Bone marrow (tissue), 2 donors: ENCODE data around the gene GIPC1.

ENCODE experiments used
- DNase-seq, 2 donors: peaks; one replicate each; lab custom pipeline; 2025; lab: John Stamatoyannopoulos, UW

GIPC1 gene

DNA sequence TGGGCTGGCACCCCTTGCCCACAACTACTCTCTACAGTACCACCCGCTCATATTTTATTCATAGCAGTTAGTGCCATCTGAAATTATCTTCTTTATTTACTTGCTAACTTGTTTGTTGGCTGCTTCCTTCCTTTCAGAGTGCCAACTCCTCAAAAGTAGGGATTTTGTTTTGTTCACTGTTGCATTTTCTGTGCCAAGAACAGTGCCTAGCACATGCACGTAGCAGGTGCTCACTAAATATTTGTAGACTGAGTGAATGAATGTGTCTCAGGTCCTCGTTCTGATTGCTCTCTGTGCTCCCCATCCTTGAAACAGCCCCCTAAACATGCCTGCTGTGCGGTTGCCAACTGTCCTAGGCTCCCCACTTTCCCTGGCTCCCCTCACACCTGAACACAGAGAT is 1.5 kb downstream of the GIPC1 start:
- DNase-seq, result no peak

DNA sequence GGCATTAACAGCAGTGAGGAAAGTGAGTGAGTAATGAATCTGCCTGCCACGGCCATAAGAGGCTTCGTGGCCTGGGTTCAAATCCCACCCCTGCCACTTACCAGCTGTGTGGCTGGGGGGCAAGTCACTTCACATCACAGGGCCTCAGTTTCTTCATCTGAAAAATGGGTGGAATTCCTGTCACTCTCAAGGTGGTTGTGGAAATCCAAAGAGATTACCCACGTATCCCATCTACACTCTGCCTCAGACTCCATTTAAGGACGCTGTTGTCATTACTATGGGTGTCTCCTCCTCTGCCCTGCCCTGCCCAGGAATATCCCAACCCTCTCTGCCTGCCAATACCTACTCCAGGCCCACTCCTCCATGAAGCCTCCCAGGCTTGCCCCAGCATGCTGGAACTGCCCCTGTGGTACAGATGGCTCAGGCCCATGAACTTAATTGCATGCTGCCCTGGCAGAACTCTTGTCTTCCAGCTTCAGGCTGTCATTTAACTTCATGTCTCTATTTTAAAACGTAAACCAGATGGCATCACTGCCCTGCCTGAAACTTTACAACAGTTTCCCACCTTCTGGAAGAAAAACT is 3.1 kb downstream of the GIPC1 start:
- no peak for DNase-seq

- no peak for DNase-seq
Measured at GRCh38 chr19:14487370-14488125, 8.4 kb downstream of the GIPC1 start.

GRCh38 chr19:14482172-14482941 is 13.6 kb downstream of the GIPC1 start:
- DNase-seq, result no peak

- DNase-seq, result no peak
Measured at GRCh38 chr19:14480700-14481079, 15.2 kb downstream of the GIPC1 start.

DNA sequence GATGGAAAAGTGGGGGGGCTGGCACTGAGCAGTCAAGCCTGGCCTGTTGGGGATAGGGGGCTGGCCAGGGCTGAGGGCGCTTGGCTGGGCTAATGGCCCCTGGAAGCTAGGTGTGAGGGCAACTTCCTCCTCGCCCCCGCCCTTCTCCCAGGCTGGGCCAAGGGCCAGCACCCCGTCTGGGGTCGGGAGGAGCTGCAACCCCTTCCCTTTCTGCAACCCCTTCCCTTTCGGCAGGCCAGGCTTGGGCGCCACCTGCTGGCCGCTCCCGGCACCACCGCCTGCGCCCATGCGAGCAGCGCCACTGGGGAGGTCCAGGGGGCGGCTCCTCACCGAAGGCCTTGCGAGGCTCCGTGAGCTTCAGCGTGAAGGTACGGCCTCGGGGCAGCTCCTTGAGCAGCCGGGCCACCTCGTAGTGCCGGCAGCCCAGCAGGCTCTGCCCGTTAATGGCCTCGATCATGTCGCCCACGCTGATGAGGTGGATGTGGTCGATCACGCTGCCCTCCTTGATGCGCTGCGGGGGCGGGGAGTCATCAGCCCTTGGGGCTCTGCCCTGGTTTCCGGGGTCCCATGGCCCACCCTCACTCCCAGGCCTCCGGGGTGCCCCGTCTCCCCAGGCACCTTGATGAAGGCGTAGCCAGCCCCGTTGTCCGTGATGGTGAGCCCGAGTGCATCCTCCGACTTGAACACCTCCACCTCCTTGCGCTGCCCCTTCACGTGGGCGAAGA is 15.8 kb downstream of the GIPC1 start:
- DNase-seq, result peak; percentile 30 to 50

- no peak for DNase-seq
Measured at GRCh38 chr19:14479309-14479974, 16.5 kb downstream of the GIPC1 start.

DNA sequence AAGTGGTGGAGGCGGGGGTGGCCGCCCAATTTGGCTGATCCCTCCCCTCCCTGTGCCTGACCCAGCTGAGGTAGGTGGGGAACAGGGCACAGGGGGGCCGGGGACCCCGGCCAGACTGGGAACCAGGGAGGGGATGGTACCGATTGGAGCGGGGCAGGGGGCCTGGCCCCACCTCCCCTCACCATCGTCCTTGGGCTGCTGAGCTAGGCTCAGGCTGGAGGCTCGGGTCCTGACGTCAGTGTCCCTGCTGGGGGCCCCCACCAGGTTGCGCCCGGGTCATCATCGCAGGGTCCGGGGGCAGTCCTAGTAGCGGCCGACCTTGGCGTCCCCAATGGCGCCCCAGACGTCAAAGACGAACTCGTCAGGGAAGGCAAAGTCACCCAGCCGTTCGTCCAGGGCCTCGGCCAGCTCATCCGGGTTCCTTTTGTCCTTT is 17.8 kb downstream of the GIPC1 start:
- no peak for DNase-seq

DNA sequence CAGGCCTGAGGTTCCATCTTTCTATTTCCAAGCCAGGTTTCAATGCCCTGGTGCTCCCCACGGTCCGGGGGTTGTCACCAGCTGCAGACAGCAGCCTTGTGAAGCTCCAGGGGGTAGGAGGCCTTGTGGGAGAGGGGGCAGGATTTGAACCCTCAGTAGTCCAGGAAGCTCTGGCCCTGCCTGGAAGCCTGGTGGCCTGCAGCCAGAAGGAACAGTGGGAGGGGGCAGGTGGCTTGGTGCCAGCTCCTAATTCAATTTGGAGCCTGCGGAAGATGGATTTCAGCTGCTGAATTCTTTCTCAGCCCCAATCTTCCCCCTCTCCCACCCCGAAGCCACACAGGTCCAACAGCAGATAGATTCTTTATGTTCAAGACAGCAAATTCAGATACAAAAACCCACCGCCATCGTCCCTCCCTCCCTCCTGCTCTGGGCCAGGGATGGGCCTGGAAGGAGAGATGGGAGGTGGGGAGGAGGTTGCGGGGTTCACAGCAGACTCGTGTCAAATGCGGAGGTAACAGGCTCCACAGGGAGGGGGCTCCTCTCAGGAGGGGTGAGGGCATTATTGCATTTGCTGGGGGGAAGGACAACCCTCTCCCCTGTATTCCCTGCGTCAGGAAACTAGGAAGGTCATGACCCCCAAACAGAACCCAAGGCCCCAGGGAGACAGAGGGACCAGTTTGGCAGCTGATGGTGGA is 18.4 kb downstream of the GIPC1 start:
- DNase-seq, result no peak

GRCh38 chr19:14476673-14477401 is 19.1 kb downstream of the GIPC1 start:
- no peak for DNase-seq

DNA sequence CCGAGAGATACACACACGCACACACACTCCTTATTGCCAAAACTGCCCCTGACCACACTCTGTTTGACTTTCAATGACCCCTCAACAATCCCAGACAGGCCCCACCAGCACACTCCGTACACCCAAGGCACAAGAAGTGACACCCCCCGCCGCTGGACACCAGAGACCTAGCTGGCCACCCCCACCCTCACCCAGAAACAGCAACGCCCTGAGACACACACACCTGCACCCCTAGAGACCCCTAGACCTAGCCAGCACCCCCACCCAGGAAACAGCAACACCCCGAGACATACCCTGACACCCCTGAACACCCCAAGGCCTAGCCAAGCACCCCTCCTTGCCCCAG is 19.6 kb downstream of the GIPC1 start:
- no peak for DNase-seq

GRCh38 chr19:14475251-14476073 is 20.5 kb downstream of the GIPC1 start, which contains the start of gene PTGER1:
TSS of gene PTGER1 (minus strand) at chr19:14475354. CDS start at chr19:14474320, 1,034 bp downstream.
- peak in 1 of 2 donors; percentile 21 for DNase-seq

GRCh38 chr19:14474827-14475226 is 21.1 kb downstream of the GIPC1 start:
- no peak for DNase-seq

- DNase-seq, result no peak
Measured at GRCh38 chr19:14473978-14474578, 21.8 kb downstream of the GIPC1 start.

DNA sequence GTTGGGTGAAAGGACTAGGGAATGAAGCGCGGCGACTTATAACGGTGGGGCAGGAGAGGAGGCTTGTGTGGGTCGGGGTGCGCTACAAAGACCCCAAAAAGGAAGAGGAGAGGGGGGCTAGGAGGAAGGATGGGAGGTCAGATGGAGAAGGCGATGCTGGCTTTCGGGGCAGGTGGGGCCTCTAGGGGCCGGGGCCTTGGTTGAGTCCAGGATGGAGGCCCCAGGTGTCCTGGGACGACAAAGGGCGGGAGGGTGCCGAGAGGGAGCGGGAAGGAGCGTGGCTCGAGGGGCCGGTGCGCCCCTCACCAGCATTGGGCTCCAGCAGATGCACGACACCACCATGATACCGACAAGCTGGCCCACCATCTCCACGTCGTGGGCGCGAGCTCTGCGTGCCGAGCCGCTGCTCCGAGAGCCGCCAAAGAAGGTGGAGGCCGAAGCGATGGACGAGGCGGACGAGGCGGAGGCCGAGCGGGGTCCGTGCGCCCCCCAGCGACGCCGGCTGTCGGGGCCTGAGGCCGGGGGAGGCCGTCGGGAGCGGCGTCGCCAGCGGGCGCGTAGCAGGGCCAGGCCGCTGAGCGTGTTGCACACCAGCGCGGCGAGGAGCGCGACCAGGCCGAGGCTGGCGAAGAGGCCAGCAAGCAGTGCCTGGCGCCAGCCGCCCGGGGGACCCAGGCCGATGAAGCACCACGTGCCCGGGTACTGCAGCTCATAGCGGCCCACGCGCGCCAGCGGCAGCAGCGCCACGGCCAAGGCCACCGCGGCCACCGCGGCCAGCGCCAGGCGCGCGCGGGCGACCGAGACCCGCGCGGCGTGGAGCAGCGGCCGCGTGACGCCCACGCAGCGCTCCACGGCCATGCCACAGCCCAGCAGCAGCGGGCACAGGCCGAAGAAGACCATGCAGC is 22.6 kb downstream of the GIPC1 start:
- no peak for DNase-seq

DNA sequence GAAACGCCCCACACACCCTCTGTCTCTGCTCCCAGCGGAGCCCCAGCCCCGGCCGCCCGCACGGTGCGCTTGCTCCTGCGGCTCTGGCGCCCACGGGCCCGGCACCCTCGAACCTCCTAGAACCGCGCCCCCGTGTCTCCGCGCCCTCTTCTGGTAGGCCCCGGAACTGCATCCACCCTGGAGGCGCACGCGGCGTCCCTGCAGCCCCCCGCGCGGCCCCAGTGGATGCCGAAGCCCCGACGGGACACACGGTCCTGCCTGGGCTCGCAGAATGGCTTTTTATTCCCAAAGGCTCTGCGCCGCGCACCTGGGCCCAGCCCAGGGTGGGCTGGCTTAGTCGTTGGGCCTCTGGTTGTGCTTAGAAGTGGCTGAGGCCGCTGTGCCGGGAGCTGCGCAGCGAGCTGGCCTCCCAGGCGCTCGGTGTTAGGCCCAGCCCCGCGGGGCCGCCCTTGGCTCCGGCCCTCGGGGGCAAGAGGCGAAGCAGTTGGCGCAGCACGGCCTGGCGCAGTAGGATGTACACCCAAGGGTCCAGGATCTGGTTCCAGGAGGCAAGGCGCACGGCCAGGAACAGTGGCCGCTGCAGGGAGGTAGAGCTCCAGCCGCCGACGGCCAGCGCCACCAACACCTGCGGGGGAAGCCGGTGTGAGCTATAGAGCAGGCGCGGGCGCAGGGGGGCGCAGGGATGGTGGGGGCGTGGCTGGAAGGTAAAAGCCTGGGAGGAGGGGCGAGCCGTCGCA is 23.6 kb downstream of the GIPC1 start:
- DNase-seq, result peak in 1 of 2 donors; percentile 62

DNA sequence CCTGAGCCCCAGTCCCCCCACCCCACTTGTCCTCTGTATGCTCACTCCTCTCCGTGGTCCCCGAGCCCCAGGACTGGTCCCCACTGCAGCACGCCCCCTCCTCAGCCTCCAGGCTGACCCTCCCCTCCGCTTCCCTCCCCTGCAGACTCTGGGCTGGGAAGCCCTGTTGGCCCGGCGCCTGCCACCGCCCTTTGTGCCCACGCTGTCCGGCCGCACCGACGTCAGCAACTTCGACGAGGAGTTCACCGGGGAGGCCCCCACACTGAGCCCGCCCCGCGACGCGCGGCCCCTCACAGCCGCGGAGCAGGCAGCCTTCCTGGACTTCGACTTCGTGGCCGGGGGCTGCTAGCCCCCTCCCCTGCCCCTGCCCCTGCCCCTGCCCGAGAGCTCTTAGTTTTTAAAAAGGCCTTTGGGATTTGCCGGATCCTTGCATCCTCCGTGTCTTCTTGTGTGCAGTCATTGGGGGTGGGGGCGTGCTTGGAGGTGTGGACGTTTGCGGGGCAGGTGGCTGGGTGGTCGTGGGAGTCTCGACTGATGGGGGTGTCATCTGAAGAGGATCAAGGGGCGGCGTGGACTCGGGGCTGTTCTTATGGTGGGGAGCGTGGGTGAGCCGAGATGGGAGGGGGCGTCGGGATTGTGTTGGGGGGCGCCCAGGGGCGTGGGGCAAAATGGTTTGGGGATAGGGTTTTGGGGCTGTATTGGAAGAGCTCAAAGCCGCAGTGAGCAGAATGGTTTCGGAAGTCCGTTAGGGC is 24.3 kb downstream of the GIPC1 start:
- DNase-seq, result no peak
